GM13976 (cell line): Measurements from ENCODE around the gene DNAJC18.

Source experiments
- DNase-seq: peaks from one replicate; pipeline ENCODE4 v3.0.0; 2012; ENCODE audit warnings: low spot score
- in situ Hi-C: fragments of 300-500 bp; cut with MboI; formaldehyde crosslinking; loops from one replicate; pipeline ENCODE4 v1.12.0; 2022; ENCODE audit warnings: low sequenced_read_pairs, mixed read lengths, inconsistent platforms; ENCODE audit not compliant: unreplicated experiment
- TF ChIP-seq, protein P1 (sequence below): IDR thresholded peaks from 2 replicates; pipeline ENCODE4 v1.5.1; 2012; ENCODE audit warnings: borderline replicate concordance, mild to moderate bottlenecking; ENCODE audit not compliant: insufficient read depth; ENCODE audit errors: extremely low read depth, missing control alignments, control extremely low read depth

DNAJC18 gene

GRCh38 chr5:139378941-139379361 lies 60.4 kb downstream of the DNAJC18 start:
- TF ChIP-seq, protein P1, sequence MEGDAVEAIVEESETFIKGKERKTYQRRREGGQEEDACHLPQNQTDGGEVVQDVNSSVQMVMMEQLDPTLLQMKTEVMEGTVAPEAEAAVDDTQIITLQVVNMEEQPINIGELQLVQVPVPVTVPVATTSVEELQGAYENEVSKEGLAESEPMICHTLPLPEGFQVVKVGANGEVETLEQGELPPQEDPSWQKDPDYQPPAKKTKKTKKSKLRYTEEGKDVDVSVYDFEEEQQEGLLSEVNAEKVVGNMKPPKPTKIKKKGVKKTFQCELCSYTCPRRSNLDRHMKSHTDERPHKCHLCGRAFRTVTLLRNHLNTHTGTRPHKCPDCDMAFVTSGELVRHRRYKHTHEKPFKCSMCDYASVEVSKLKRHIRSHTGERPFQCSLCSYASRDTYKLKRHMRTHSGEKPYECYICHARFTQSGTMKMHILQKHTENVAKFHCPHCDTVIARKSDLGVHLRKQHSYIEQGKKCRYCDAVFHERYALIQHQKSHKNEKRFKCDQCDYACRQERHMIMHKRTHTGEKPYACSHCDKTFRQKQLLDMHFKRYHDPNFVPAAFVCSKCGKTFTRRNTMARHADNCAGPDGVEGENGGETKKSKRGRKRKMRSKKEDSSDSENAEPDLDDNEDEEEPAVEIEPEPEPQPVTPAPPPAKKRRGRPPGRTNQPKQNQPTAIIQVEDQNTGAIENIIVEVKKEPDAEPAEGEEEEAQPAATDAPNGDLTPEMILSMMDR = no peak
- in situ Hi-C loops = no loop called here
- DNase-seq = no peak

DNA sequence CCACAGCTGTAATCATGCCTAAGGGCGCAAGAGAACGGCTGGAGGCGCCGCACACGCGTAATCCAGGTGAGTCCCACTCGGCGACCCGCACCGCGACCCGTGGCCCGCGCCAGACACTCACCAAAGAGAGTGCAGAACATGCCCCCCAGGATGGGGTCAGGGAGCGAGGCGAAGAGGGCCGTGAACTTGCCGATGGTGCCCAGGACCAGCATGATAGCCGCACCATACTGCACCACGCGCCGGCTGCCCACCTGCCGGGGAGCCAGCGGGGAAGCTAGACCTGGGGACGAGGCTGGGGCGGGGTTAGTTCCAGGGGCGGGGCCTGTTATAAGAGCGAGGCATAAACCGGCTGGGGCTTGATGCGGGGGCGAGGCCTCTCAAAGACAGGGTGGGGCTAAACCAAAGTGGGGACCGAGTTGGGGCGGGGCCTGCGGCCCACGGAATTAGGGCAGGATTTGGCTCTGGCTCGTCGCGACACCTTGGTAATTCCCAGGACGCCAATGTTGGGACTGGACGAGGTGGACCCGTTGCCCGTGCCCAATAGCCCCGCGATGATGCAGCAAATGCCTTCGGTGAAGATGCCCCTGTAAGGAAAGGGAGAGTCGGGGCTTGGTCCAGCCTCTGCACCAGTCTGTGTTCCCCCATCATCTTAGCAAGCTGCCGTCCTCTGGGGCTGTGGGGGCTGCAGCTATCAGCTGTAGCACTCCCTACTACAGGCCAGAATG lies 61.1 kb downstream of the DNAJC18 start:
- DNase-seq = no peak
- TF ChIP-seq, protein P1 = no peak
- in situ Hi-C loops = no loop called here

DNA sequence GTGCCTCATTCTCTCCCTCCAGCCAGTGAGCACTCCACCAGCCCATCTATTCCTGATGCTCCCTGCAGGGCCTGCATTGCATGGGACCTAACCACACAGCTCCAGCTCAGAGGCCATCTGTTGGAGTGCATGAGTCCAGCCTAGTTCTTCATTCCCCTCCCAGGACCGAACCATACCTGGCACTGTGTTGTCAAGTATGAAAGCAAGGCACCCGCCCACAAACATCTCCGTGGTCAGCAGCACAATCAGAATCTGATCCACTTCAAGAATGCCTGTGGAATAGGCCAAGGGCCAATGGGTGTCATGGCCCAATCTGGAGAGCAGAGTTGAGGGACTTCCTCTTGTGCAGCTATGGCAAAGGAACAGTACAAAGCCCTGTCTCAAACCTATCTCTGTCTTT lies 62.1 kb downstream of the DNAJC18 start:
- in situ Hi-C loops = no loop called here
- DNase-seq = no peak
- TF ChIP-seq, protein P1 = no peak

DNA sequence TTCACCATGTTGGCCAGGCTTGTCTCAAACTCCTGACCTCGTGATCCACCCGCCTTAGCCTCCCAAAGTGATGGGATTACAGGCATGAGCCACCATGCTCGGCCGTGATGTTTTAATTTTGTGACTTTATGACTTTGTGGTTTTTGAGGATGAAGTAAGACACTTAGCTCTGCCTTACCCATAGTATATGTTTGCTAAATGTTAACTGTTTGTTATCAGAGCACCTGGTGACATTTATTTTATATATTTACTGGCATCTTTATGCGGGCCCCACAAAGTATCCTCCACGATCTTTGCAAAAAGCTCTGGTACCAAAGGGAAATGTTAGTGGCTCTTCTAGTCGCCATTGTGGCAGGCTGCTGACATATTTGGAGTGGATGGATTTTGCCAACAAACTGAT lies 63.0 kb downstream of the DNAJC18 start:
- DNase-seq = no peak
- TF ChIP-seq, protein P1 = no peak
- in situ Hi-C loops = no loop called here

DNA sequence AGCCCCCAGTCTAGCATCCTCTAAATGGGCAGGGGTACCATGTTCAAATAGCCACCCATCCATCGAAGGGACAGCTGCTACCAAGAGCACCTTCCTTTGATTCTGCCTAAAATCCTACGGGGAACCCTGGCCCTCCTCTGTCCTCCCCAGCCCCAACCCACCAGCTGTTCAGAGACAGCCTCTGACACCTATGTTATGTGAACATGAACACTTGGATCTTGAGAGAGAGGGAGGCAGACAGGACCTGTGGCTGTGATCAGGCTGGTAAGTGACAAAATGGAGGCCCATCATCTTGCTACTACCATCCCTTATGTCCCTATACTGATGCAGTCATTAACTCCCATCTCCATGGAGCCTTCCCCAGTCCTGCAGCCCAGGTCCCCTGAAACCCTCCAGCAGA lies 64.4 kb downstream of the DNAJC18 start:
- DNase-seq = no peak
- TF ChIP-seq, protein P1 = no peak
- in situ Hi-C loops = no loop called here

- in situ Hi-C loops = no loop called here
These were observed 67.6 kb downstream of the DNAJC18 start for GRCh38 chr5:139371482-139372435.

More at GRCh38 chr5:139371482-139372435, 67.6 kb downstream of the DNAJC18 start:
- no peak for DNase-seq
- TF ChIP-seq, protein P1 = no peak
